HCT116 (cell line): Measurements from ENCODE around the gene HOXD10.

Source experiments
- CBX3 ChIP-seq: IDR thresholded peaks from 2 replicates; pipeline ENCODE4 v1.6.1; 2012; ENCODE audit warnings: low read depth
- CEBPB ChIP-seq: IDR thresholded peaks from 2 replicates; pipeline ENCODE4 v1.6.1; 2012; ENCODE audit warnings: low read depth
- EZH2 ChIP-seq: fragments of 200-600 bp; sonication (generic); IDR thresholded peaks from 2 replicates; pipeline ENCODE4 v1.6.1; 2017; ENCODE audit warnings: antibody characterized with exemption, mixed run types
- FOSL1 ChIP-seq: IDR thresholded peaks from 2 replicates; pipeline ENCODE4 v1.6.1; 2012; ENCODE audit warnings: low read depth
- JUND ChIP-seq: IDR thresholded peaks from 2 replicates; pipeline ENCODE4 v1.6.1; 2012
- POLR2A ChIP-seq: IDR thresholded peaks from 2 replicates; pipeline ENCODE4 v1.7.0; 2011; ENCODE audit warnings: borderline replicate concordance; ENCODE audit not compliant: insufficient read depth, insufficient read length; ENCODE audit errors: extremely low read depth
- POLR2AphosphoS5 ChIP-seq: IDR thresholded peaks from 2 replicates; pipeline ENCODE4 v1.6.1; 2011; ENCODE audit warnings: mild to moderate bottlenecking, low read depth, low read length, moderate library complexity
- TCF7L2 ChIP-seq: IDR thresholded peaks from 2 replicates; pipeline ENCODE4 v1.7.0; 2011; ENCODE audit warnings: borderline replicate concordance, inconsistent platforms; ENCODE audit not compliant: insufficient read depth, insufficient read length; ENCODE audit errors: extremely low read depth
- ZNF274 ChIP-seq: fragments of 200-500 bp; sonication (Bioruptor generic); IDR thresholded peaks from 2 replicates; pipeline ENCODE4 v1.6.1; 2014; ENCODE audit warnings: mild to moderate bottlenecking, low read depth, low read length, inconsistent platforms
- TF ChIP-seq, protein P1 (sequence below), 3 experiments: fragments of 200-600 bp in 1 of 3; sonication (generic) in 1 of 3; IDR thresholded peaks in 2 of 3; conservative IDR thresholded peaks in 1 of 3; 2 replicates each; pipeline ENCODE4 v1.5.1; 2012 to 2017; ENCODE audit warnings: low read depth in 2 of 3, low read length in 2 of 3, antibody characterized with exemption in 1 of 3, borderline replicate concordance in 1 of 3, control low read depth in 1 of 3, mild to moderate bottlenecking in 1 of 3, mixed read lengths in 1 of 3, mixed run types in 1 of 3, moderate library complexity in 1 of 3; ENCODE audit not compliant: insufficient read depth in 1 of 3
- TF ChIP-seq, protein P2 (sequence below): IDR thresholded peaks from 2 replicates; pipeline ENCODE4 v1.6.1; 2012
- TF ChIP-seq, protein P3 (sequence below): IDR thresholded peaks from 2 replicates; pipeline ENCODE4 v1.6.1; 2012; ENCODE audit warnings: low read depth

DNA sequence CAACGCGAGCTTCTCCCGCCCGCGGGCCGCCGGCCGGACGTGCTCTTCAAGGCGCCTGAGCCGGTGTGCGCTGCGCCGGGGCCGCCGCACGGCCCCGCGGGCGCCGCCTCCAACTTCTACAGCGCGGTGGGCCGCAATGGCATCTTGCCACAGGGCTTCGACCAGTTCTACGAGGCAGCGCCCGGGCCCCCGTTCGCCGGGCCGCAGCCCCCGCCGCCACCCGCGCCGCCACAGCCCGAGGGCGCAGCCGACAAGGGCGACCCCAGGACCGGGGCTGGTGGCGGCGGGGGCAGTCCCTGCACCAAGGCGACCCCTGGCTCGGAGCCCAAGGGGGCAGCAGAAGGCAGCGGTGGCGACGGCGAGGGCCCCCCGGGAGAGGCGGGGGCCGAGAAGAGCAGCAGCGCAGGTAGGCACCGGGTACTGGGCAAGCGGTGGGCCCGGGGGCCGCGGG lies 8.8 kb upstream of the HOXD10 start:
- TF ChIP-seq, protein P1, sequence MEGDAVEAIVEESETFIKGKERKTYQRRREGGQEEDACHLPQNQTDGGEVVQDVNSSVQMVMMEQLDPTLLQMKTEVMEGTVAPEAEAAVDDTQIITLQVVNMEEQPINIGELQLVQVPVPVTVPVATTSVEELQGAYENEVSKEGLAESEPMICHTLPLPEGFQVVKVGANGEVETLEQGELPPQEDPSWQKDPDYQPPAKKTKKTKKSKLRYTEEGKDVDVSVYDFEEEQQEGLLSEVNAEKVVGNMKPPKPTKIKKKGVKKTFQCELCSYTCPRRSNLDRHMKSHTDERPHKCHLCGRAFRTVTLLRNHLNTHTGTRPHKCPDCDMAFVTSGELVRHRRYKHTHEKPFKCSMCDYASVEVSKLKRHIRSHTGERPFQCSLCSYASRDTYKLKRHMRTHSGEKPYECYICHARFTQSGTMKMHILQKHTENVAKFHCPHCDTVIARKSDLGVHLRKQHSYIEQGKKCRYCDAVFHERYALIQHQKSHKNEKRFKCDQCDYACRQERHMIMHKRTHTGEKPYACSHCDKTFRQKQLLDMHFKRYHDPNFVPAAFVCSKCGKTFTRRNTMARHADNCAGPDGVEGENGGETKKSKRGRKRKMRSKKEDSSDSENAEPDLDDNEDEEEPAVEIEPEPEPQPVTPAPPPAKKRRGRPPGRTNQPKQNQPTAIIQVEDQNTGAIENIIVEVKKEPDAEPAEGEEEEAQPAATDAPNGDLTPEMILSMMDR (IDR thresholded peaks at IDR 0.05 in 2 of 3, conservative IDR thresholded peaks at IDR 0.05 in 1 of 3; ENCODE audit: borderline replicate concordance in 1 of 3, insufficient read depth in 1 of 3, low read depth in 2 of 3, low read length in 2 of 3), result no peak
- TF ChIP-seq POLR2A (no peak), EZH2 (no peak), CBX3 (no peak), JUND (no peak), TCF7L2 (no peak), CEBPB (no peak), ZNF274 (no peak), POLR2AphosphoS5 (no peak), FOSL1 (no peak)
- TF ChIP-seq, protein P2, sequence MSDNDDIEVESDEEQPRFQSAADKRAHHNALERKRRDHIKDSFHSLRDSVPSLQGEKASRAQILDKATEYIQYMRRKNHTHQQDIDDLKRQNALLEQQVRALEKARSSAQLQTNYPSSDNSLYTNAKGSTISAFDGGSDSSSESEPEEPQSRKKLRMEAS, result no peak
- TF ChIP-seq, protein P3, sequence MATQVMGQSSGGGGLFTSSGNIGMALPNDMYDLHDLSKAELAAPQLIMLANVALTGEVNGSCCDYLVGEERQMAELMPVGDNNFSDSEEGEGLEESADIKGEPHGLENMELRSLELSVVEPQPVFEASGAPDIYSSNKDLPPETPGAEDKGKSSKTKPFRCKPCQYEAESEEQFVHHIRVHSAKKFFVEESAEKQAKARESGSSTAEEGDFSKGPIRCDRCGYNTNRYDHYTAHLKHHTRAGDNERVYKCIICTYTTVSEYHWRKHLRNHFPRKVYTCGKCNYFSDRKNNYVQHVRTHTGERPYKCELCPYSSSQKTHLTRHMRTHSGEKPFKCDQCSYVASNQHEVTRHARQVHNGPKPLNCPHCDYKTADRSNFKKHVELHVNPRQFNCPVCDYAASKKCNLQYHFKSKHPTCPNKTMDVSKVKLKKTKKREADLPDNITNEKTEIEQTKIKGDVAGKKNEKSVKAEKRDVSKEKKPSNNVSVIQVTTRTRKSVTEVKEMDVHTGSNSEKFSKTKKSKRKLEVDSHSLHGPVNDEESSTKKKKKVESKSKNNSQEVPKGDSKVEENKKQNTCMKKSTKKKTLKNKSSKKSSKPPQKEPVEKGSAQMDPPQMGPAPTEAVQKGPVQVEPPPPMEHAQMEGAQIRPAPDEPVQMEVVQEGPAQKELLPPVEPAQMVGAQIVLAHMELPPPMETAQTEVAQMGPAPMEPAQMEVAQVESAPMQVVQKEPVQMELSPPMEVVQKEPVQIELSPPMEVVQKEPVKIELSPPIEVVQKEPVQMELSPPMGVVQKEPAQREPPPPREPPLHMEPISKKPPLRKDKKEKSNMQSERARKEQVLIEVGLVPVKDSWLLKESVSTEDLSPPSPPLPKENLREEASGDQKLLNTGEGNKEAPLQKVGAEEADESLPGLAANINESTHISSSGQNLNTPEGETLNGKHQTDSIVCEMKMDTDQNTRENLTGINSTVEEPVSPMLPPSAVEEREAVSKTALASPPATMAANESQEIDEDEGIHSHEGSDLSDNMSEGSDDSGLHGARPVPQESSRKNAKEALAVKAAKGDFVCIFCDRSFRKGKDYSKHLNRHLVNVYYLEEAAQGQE, result no peak
